Ascending aorta (tissue), 2 donors: ENCODE data around the gene ECM1. TPM values are rescaled to one million over a fixed set of nuclear protein-coding genes. Genes with fewer than 3 reads are reported as not detected.

Experiments used
- DNase-seq, 2 donors: peaks; one replicate each; pipeline ENCODE4 v3.0.0-alpha.2; 2019; ENCODE audit warnings: low spot score in 2 of 2
- H3K27ac ChIP-seq, 2 donors: fragments of 200-600 bp; sonication (generic); one replicate each; pipeline ENCODE4 v1.5.1; 2016 to 2017; ENCODE audit warnings: mild to moderate bottlenecking in 1 of 2
- H3K27me3 ChIP-seq: fragments of 200-600 bp; sonication (generic); one replicate; pipeline ENCODE4 v1.5.1; 2017
- H3K36me3 ChIP-seq, 2 donors: fragments of 200-600 bp; sonication (generic); one replicate each; pipeline ENCODE4 v1.5.1; 2016
- H3K4me1 ChIP-seq, 2 donors: fragments of 200-600 bp; sonication (generic); one replicate each; pipeline ENCODE4 v1.5.1; 2016 to 2017; ENCODE audit warnings: mild to moderate bottlenecking in 1 of 2
- H3K4me3 ChIP-seq, 2 donors: fragments of 200-600 bp; sonication (generic); one replicate each; pipeline ENCODE4 v1.5.1; 2016 to 2017; ENCODE audit warnings: mild to moderate bottlenecking in 1 of 2
- H3K9me3 ChIP-seq, 2 donors: fragments of 200-600 bp; sonication (generic); one replicate each; pipeline ENCODE4 v1.5.1; 2016
- CTCF ChIP-seq, 3 experiments: fragments of 200-600 bp in 2 of 3; fragments of 450-650 bp in 1 of 3; sonication (generic) in 2 of 3; IDR thresholded peaks; one replicate each; pipeline ENCODE4 v1.5.1; 2016 to 2019; ENCODE audit warnings: antibody characterized with exemption in 3 of 3, mild to moderate bottlenecking in 1 of 3, moderate library complexity in 1 of 3
- intact Hi-C: fragments of 100-400 bp; cut with DNase I; formaldehyde crosslinking; loops from one replicate; pipeline ENCODE4 v1.15.1; 2023
- total RNA-seq: library from RNA; depleted of rRNA; stranded (reverse); fragments of >200 nt; gene quantifications from one replicate; pipeline ENCODE4 v1.1.0, GENCODE V29; 2016

ECM1 gene
- total RNA-seq, 1 donor from 2014 or later, result 55.8 TPM

DNA sequence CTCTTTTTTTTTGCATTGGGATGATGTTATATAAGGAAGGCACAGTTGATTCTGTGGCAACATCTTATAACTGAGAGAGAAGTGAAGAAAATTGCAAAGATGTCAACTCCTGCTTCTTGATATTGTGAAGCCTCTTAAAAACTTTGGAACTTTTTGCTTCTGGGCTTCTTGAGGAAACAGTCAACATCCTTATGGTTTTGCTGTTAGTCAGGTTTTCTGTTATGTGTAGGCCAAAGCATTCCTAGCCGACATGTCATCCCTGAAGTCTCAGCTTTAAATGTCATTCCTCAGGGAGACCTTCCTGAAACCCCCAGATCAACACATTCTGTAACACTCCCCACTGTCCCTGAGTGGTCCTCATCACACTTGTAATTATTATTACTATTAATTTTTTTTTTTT is 20.3 kb downstream of the ECM1 start:
- no peak for TF ChIP-seq CTCF (IDR thresholded peaks at IDR 0.05)
- H3K27ac ChIP-seq, result no peak overlapping the region
- no peak for DNase-seq
- H3K9me3 ChIP-seq, result no peaks in the 10 kb centered on the region
- H3K4me1 ChIP-seq, result peaks cover 6% of the 10 kb centered on the region in 2 donors
- intact Hi-C loops, result no loop called here
- no peaks in the 10 kb centered on the region for H3K36me3 ChIP-seq
- H3K27me3 ChIP-seq, result no peaks in the 10 kb centered on the region
- no peak overlapping the region for H3K4me3 ChIP-seq

- intact Hi-C loops, result no loop called here
- H3K27me3 ChIP-seq, result no peaks in the 10 kb centered on the region
- no peak for DNase-seq
- no peak overlapping the region for H3K4me3 ChIP-seq
- H3K36me3 ChIP-seq, result no peaks in the 10 kb centered on the region
- no peak overlapping the region for H3K27ac ChIP-seq
- no peaks in the 10 kb centered on the region for H3K9me3 ChIP-seq
- no peak for TF ChIP-seq CTCF (IDR thresholded peaks at IDR 0.05)
- peaks cover 6 to 12% of the 10 kb centered on the region in 2 donors for H3K4me1 ChIP-seq
Observed at GRCh38 chr1:150529017-150529416, 21.1 kb downstream of the ECM1 start.

- Histone ChIP-seq H3K4me3 (no peak overlapping the region), H3K9me3 (no peaks in the 10 kb centered on the region), H3K27ac (no peak overlapping the region), H3K4me1 (peaks cover 10 to 15% of the 10 kb centered on the region in 2 donors), H3K27me3 (no peaks in the 10 kb centered on the region), H3K36me3 (no peaks in the 10 kb centered on the region)
- no peak for TF ChIP-seq CTCF (IDR thresholded peaks at IDR 0.05)
- intact Hi-C loops, result loop anchor here (5.0 to 10.0 kb wide), 2 partner anchors 43 to 166 kb away; partner anchors contain the start of genes RPRD2 and TARS2
- DNase-seq, result no peak
Observed at GRCh38 chr1:150530491-150531159, 22.7 kb downstream of the ECM1 start.

- Histone ChIP-seq H3K27me3 (no peaks in the 10 kb centered on the region), H3K4me1 (peaks cover 20 to 25% of the 10 kb centered on the region in 2 donors), H3K9me3 (no peaks in the 10 kb centered on the region), H3K36me3 (no peaks in the 10 kb centered on the region), H3K27ac (peak overlapping the region; percentile 89 to 92), H3K4me3 (peak overlapping the region; percentile 12 to 31)
- no peak for DNase-seq
- TF ChIP-seq CTCF (IDR thresholded peaks at IDR 0.05), result no peak
- intact Hi-C loops, result loop anchor here (1.0 to 10.0 kb wide), 5 partner anchors 18 to 168 kb away; partner anchors contain the start of genes FALEC, RPRD2 and TARS2
Observed at GRCh38 chr1:150532860-150533259, 25.0 kb downstream of the ECM1 start.

DNA sequence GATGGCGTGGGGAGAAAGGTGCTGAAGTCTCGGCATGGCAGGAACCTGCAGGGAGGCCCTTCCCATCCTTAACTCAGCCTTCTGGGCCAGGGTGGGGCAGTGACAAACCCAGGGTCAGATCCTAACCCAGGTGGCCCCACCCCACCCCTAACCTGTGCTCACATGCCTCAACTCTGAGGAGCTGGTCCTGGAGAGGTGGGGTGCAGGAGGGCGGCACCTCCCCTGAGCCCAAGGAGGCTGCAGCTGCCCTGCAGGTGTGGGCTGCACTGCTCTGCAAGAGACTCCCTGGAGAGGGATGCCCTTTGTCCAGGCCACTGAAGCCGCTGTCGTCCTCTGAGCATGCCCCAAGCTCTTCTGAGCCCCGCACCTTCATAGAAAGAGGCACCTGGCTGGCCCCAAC is 26.1 kb downstream of the ECM1 start:
- H3K4me1 ChIP-seq, result peaks cover 25 to 30% of the 10 kb centered on the region in 2 donors
- no peaks in the 10 kb centered on the region for H3K36me3 ChIP-seq
- intact Hi-C loops, result loop anchor here (5.0 to 10.0 kb wide), 2 partner anchors 47 to 169 kb away; partner anchors contain the start of genes RPRD2 and TARS2
- no peaks in the 10 kb centered on the region for H3K27me3 ChIP-seq
- no peak overlapping the region for H3K4me3 ChIP-seq
- H3K9me3 ChIP-seq, result no peaks in the 10 kb centered on the region
- DNase-seq, result no peak
- no peak for TF ChIP-seq CTCF (IDR thresholded peaks at IDR 0.05)
- peak overlapping the region; percentile 89 to 92 for H3K27ac ChIP-seq
